Stomach (tissue), 4 donors: ENCODE measurements around the gene ADRB1.

Source experiments
- EP300 ChIP-seq: sonication (generic); formaldehyde crosslinking; IDR thresholded peaks from one replicate; pipeline ENCODE4 v1.6.1; 2017; ENCODE audit warnings: antibody characterized with exemption
- POLR2A ChIP-seq, 4 donors: fragments of 450-650 bp; IDR thresholded peaks; one replicate each; pipeline ENCODE4 v1.6.1; 2016; ENCODE audit warnings: antibody characterized with exemption in 4 of 4, control low read depth in 2 of 4, mild to moderate bottlenecking in 1 of 4, moderate library complexity in 1 of 4
- POLR2AphosphoS5 ChIP-seq, 3 donors: sonication (generic); formaldehyde crosslinking; IDR thresholded peaks; one replicate each; pipeline ENCODE4 v1.6.1; 2016; ENCODE audit warnings: antibody characterized with exemption in 3 of 3
- TF ChIP-seq, protein P1 (sequence below), 7 experiments: fragments of 450-650 bp in 4 of 7; fragments of 200-600 bp in 3 of 7; sonication (generic) in 3 of 7; IDR thresholded peaks; one replicate each; pipeline ENCODE4 v1.5.1; 2016 to 2019; ENCODE audit warnings: antibody characterized with exemption in 7 of 7, control low read depth in 2 of 7, mild to moderate bottlenecking in 1 of 7

GRCh38 chr10:114046087-114046458 is 2.4 kb downstream of the ADRB1 start:
- no peak for TF ChIP-seq POLR2AphosphoS5 (IDR thresholded peaks at IDR 0.05)
- TF ChIP-seq, protein P1, sequence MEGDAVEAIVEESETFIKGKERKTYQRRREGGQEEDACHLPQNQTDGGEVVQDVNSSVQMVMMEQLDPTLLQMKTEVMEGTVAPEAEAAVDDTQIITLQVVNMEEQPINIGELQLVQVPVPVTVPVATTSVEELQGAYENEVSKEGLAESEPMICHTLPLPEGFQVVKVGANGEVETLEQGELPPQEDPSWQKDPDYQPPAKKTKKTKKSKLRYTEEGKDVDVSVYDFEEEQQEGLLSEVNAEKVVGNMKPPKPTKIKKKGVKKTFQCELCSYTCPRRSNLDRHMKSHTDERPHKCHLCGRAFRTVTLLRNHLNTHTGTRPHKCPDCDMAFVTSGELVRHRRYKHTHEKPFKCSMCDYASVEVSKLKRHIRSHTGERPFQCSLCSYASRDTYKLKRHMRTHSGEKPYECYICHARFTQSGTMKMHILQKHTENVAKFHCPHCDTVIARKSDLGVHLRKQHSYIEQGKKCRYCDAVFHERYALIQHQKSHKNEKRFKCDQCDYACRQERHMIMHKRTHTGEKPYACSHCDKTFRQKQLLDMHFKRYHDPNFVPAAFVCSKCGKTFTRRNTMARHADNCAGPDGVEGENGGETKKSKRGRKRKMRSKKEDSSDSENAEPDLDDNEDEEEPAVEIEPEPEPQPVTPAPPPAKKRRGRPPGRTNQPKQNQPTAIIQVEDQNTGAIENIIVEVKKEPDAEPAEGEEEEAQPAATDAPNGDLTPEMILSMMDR (IDR thresholded peaks at IDR 0.05) = no peak
- no peak for TF ChIP-seq POLR2A (IDR thresholded peaks at IDR 0.05)
- TF ChIP-seq EP300 = no peak
